Kidney (tissue), 14 donors: ENCODE data around the gene PRAMEF4. TPM values are rescaled to one million over a fixed set of nuclear protein-coding genes. Genes with fewer than 3 reads are reported as not detected.
"Not testable (repeated sequence)": the region's sequence is repeated elsewhere in the genome, so short reads cannot be mapped to it uniquely, and the experiment has no call there.

Source experiments
- DNase-seq, 5 donors: peaks; one replicate each; pipeline ENCODE4 v3.0.0-alpha.2; 2013 to 2020
- FAIRE-seq: peaks from 2 replicates; lab custom pipeline; 2012; peaks lifted over from hg19 to GRCh38; lab: Jason Lieb, UNC
- H3K27ac ChIP-seq, 2 donors: one replicate each; pipeline ENCODE4 v1.7.0; 2013; ENCODE audit warnings: low read depth in 2 of 2, low read length in 2 of 2, inconsistent platforms in 1 of 2
- H3K27me3 ChIP-seq: one replicate; pipeline ENCODE4 v1.7.1; 2013; ENCODE audit warnings: low read length, inconsistent platforms; ENCODE audit not compliant: control insufficient read depth, insufficient read depth
- H3K36me3 ChIP-seq, 3 donors: one replicate each; pipeline versions ENCODE4 v1.7.0 to v1.7.1; 2013; ENCODE audit warnings: low read length in 3 of 3, control low read depth in 1 of 3, inconsistent platforms in 1 of 3; ENCODE audit not compliant: insufficient read depth in 3 of 3, control insufficient read depth in 2 of 3
- H3K4me1 ChIP-seq, 3 donors: one replicate each; pipeline versions ENCODE4 v1.7.0 to v1.7.1; 2013; ENCODE audit warnings: low read length in 3 of 3, inconsistent platforms in 1 of 3, low read depth in 1 of 3; ENCODE audit not compliant: control insufficient read depth in 2 of 3, insufficient read depth in 2 of 3
- H3K4me3 ChIP-seq, 3 donors: one replicate each; pipeline versions ENCODE4 v1.7.0 to v1.8.1; 2013; ENCODE audit warnings: low read length in 3 of 3, control low read depth in 1 of 3, inconsistent platforms in 1 of 3
- H3K9ac ChIP-seq, 3 donors: one replicate each; pipeline versions ENCODE4 v1.7.0 to v1.7.1; 2013; ENCODE audit warnings: low read length in 3 of 3, control low read depth in 1 of 3, inconsistent platforms in 1 of 3
- H3K9me3 ChIP-seq, 3 donors: one replicate each; pipeline versions ENCODE4 v1.7.0 to v1.7.1; 2013; ENCODE audit warnings: low read length in 3 of 3, control low read depth in 1 of 3, inconsistent platforms in 1 of 3; ENCODE audit not compliant: control insufficient read depth in 2 of 3, insufficient read depth in 1 of 3
- intact Hi-C: fragments of 100-400 bp; cut with DNase I; formaldehyde crosslinking; loops from one replicate; pipeline ENCODE4 v1.11.1; 2022
- polyA plus RNA-seq: library from polyadenylated mRNA; stranded (reverse); fragments of 350-450 nt; fragmentation: Illumina TruSeq; extraction: RNeasy Lipid Tissue Mini Kit (QIAGEN cat#74804); gene quantifications from one replicate; pipeline ENCODE4 v1.2.3, GENCODE V29; 2014; ENCODE audit warnings: low read depth, low replicate concordance; ENCODE audit not compliant: insufficient read depth
- total RNA-seq: library from RNA; stranded (reverse); fragmentation: NEBNext Ultra II Directional; extraction: Animal tissue kit (Norgen Biotek cat#: 25700); gene quantifications from one replicate; pipeline ENCODE4 v1.2.1, GENCODE V29; 2021
- TF ChIP-seq, protein P1 (sequence below): IDR thresholded peaks from 3 replicates; pipeline ENCODE4 v1.5.1; 2012; ENCODE audit warnings: mild to moderate bottlenecking, moderate library complexity, borderline replicate concordance; ENCODE audit not compliant: insufficient read depth; ENCODE audit errors: extremely low read depth
- donor health status: control.
- donor health status: control.
- donor health status: control.
- donor health status: control.
- donor health status: control.
- donor health status: DM: yes; HTN: yes; CAD: no.
- donor health status: Normal renal cell carcinoma (clear cell type).

Gene PRAMEF4
- total and polyA plus RNA-seq, 2 donors from 2014 or later = not detected

DNA sequence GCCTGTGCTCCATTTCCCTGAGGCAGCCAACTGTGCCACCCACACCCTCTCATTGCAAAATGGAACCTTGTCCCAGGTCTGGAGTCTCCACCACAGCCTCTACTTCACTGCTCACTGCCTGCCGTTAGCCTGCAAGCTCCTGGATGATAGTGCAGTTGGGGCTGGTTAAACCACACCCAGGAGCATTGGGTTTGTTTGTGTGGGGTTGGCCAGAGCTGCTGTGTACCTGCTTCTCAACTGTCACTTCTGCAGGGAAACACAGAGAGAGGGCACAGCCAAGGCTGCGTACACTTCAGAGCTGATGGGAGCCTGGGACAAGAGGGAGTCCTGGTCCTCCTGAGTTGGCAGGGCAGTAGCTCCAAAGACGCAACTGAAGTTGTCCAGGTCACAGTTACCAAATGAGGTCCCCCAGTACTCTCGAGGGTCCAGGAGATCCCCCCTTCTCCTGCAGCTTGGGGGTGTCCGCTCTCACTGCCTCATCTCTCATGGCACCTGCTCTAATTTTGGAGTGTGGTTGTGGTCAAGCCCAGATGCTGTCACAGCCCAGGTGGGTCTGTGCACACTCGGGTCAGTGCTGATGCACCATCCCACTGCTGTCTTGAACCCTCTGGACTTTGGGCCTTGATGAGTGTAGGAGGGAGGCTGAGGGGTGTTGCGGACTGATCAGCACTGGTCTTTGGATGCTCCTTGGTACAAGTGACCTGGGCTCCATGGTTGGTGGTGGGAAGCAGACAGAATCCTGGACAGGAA is 22.7 kb downstream of the PRAMEF4 start:
- FAIRE-seq, H3K9ac ChIP-seq: not testable (repeated sequence)

GRCh38 chr1:12856786-12857185 is 29.2 kb downstream of the PRAMEF4 start, which contains the start of gene PRAMEF2:
Gene PRAMEF2 (plus strand): TSS chr1:12857086. CDS start chr1:12859010, 1,924 bp downstream.
- H3K27ac ChIP-seq, DNase-seq, H3K4me3 ChIP-seq, H3K9ac ChIP-seq, intact Hi-C loops, FAIRE-seq, H3K36me3 ChIP-seq, H3K27me3 ChIP-seq, H3K4me1 ChIP-seq, H3K9me3 ChIP-seq: not testable (repeated sequence)

More for the DNA sequence above, 22.7 kb downstream of the PRAMEF4 start:
- intact Hi-C loops, DNase-seq, H3K36me3 ChIP-seq, H3K4me3 ChIP-seq, H3K9me3 ChIP-seq, H3K4me1 ChIP-seq, H3K27ac ChIP-seq, H3K27me3 ChIP-seq: not testable (repeated sequence)

DNA sequence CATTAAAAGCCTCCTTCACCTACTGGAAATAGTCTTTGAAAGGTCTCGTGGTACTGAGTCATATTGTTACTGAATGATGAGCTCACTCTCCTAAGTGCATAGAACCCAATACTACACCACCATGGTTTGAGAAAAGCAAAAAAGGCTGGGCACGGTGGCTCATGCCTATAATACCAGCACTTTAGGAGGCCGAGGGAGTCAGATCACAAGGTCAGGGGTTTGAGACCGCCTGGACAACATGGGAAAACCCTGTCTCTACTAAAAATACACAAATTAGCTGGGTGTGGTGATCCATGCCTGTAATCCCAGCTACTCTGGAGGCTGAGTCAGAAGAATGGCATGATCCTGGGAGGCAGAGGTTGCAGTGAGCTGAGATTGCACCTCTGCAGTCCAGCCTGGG is 34.2 kb downstream of the PRAMEF4 start:
- H3K9ac ChIP-seq = no peak overlapping the region
- TF ChIP-seq, protein P1, sequence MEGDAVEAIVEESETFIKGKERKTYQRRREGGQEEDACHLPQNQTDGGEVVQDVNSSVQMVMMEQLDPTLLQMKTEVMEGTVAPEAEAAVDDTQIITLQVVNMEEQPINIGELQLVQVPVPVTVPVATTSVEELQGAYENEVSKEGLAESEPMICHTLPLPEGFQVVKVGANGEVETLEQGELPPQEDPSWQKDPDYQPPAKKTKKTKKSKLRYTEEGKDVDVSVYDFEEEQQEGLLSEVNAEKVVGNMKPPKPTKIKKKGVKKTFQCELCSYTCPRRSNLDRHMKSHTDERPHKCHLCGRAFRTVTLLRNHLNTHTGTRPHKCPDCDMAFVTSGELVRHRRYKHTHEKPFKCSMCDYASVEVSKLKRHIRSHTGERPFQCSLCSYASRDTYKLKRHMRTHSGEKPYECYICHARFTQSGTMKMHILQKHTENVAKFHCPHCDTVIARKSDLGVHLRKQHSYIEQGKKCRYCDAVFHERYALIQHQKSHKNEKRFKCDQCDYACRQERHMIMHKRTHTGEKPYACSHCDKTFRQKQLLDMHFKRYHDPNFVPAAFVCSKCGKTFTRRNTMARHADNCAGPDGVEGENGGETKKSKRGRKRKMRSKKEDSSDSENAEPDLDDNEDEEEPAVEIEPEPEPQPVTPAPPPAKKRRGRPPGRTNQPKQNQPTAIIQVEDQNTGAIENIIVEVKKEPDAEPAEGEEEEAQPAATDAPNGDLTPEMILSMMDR = no peak
- no peak for DNase-seq
- H3K4me3 ChIP-seq = no peak overlapping the region
- FAIRE-seq = no peak
- H3K27ac ChIP-seq = no peak overlapping the region
- no peaks in the 10 kb centered on the region for H3K9me3 ChIP-seq
- H3K36me3 ChIP-seq = no peaks in the 10 kb centered on the region
- H3K27me3 ChIP-seq = no peaks in the 10 kb centered on the region
- intact Hi-C loops = no loop called here
- no peaks in the 10 kb centered on the region for H3K4me1 ChIP-seq

GRCh38 chr1:12848620-12849019 is 37.4 kb downstream of the PRAMEF4 start, which contains the start of gene HNRNPCL1:
Gene HNRNPCL1 (minus strand): TSS chr1:12848720. CDS start chr1:12848289, 431 bp downstream.
- H3K4me1 ChIP-seq, H3K9ac ChIP-seq, H3K27me3 ChIP-seq, H3K4me3 ChIP-seq, H3K36me3 ChIP-seq, H3K27ac ChIP-seq, DNase-seq, FAIRE-seq, intact Hi-C loops, H3K9me3 ChIP-seq: not testable (repeated sequence)

GRCh38 chr1:12833251-12833650 is 52.8 kb downstream of the PRAMEF4 start:
- H3K27ac ChIP-seq, DNase-seq, H3K9me3 ChIP-seq, H3K9ac ChIP-seq, FAIRE-seq, H3K27me3 ChIP-seq, intact Hi-C loops, H3K4me1 ChIP-seq, H3K4me3 ChIP-seq, H3K36me3 ChIP-seq: not testable (repeated sequence)

DNA sequence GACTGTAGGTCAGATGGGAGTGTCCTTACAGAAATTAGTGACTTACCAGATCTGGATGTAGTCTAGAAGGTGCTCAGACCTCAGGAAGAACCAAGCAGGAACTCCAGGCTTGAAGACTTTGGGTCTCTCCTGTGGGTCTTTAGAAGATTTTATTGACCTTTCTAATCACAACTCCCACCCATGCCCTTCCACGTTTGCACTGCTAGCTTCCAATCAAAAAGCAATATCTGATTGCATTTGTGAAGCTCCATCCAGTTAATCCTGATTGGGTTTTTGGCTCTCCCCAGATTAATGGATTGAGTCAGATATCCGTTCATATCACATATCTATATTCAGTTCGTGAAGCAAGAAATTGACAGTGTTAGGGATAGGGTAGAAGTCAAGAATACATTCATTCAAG is 54.7 kb downstream of the PRAMEF4 start, which contains the start of gene PRAMEF11:
Gene PRAMEF11, minus strand, starts transcription at position 101 of the 400 bp plus-strand sequence. CDS start 2,621 bp downstream, outside the sequence.
- H3K4me3 ChIP-seq, H3K9ac ChIP-seq, H3K9me3 ChIP-seq, DNase-seq, FAIRE-seq, H3K27me3 ChIP-seq, H3K4me1 ChIP-seq, intact Hi-C loops, H3K36me3 ChIP-seq, H3K27ac ChIP-seq: not testable (repeated sequence)
